Cardiac fibroblast (primary cell): ENCODE measurements around the gene ASB2.
A peak's percentile ranks its signal among the peaks of the same experiment; 100 is the strongest.

Experiments
- DNase-seq, 2 donors: peaks; one replicate each; pipeline versions ENCODE4 v3.0.0 to v3.0.0-alpha.2; 2010; ENCODE audit warnings: low read depth in 2 of 2
- H3K4me3 ChIP-seq, 2 donors: replicated peaks in 1 of 2; 1 replicate in 1 of 2; 2 replicates in 1 of 2; pipeline ENCODE4 v1.5.1; 2011; ENCODE audit warnings: low read depth in 2 of 2, low read length in 2 of 2, mild to moderate bottlenecking in 2 of 2, moderate library complexity in 1 of 2
- TF ChIP-seq, protein P1 (sequence below): IDR thresholded peaks from one replicate; pipeline ENCODE4 v1.5.1; 2011; ENCODE audit warnings: low read depth, mild to moderate bottlenecking, low read length, inconsistent platforms

ASB2 gene

DNA sequence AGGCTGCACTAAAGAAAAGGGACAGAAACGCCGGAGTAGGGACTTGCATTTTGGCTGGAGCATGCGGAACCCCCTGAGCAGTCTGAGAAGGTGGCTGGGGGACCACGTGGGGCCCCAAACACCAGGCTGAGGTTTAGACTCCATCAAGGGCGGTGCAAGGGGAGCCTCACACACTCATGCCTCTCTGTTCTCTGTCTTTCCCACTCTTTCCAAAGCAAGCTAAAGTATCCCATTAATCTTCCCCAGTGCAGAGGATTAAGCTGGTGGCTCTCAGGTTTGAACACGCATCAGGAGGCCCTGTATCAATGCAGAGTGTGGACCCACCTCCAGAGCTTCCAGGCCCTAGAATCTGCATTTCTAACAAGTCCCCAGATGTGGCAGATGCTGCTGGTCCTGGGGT, 34.3 kb upstream of the ASB2 start:
- TF ChIP-seq, protein P1, sequence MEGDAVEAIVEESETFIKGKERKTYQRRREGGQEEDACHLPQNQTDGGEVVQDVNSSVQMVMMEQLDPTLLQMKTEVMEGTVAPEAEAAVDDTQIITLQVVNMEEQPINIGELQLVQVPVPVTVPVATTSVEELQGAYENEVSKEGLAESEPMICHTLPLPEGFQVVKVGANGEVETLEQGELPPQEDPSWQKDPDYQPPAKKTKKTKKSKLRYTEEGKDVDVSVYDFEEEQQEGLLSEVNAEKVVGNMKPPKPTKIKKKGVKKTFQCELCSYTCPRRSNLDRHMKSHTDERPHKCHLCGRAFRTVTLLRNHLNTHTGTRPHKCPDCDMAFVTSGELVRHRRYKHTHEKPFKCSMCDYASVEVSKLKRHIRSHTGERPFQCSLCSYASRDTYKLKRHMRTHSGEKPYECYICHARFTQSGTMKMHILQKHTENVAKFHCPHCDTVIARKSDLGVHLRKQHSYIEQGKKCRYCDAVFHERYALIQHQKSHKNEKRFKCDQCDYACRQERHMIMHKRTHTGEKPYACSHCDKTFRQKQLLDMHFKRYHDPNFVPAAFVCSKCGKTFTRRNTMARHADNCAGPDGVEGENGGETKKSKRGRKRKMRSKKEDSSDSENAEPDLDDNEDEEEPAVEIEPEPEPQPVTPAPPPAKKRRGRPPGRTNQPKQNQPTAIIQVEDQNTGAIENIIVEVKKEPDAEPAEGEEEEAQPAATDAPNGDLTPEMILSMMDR = no peak
- no peak for DNase-seq
- no peak overlapping the region for H3K4me3 ChIP-seq

DNA sequence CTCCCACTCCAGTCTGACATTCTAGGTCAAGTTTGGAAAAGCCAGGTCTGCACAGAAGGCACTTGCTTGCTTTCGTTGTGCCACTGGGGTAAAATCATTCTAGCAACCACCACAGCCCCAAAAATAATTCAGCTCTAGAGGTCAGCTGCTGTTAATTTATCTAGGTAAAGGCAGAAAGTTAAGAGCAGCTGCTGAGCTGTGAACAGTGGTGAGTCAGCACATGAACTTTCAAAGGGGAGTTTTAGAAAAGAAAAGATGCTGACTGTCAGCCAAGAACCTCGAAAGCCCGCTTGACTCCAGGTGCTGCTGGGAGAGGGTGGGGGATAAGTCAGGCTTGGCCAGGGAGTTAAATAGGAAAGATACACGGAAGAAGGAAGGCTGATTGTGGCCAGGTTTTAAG, 33.4 kb upstream of the ASB2 start:
- TF ChIP-seq, protein P1 = no peak
- peak; percentile 33 to 56 for DNase-seq
- no peak overlapping the region for H3K4me3 ChIP-seq

DNA sequence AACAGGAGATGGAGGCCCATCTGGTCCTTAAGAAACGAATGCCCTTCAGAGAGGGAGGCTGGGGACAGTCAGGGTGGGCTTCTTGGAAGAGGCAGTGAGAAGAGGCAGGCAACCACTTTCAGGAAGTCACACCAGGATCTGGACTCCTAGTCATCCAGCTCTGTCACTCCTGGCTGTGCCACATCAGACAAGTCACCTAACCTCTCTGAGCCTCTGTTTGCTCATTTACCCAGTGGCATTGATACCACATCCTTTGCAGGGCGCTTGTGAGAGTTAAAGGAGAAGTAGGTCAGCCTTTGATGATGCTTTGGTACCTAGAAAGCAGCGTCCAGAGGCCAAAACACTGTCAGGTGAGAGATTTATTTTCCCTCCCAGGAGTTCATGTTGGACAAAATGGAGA, 31.9 kb upstream of the ASB2 start:
- H3K4me3 ChIP-seq = no peak overlapping the region
- TF ChIP-seq, protein P1 = no peak

DNA sequence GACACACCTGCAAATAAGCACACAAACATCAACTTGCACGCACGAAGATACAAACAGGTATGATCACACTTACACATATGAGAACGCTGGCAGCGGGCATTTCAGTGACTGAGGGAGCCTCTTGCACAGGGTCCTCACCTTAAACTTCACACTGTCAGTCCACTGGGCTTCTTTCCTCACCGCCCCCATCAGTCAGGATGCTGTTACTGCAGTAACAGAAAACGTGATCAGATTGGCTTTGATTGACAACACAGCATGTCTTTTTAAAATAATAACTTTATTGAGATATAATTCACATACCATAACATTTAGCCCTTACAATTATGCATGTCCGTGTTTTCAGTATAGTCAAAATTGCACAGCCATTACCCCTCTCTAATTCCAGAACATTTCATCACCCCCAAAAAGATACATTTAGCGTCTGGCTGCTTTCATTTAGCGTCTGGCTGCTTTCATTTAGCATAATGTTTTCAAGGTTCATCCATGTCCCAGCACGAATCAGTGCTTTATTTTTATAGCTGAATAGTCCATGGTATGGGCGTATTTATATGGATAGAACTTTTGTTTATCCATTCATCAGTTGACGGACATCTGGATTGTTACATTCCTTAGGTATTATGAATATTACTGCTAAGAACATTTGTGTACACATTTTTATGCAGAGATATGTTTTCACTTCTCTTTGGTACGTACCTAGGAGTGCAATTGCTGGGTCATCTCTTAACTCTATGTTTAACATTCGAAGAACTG, 29.1 kb upstream of the ASB2 start:
- TF ChIP-seq, protein P1 = peak; percentile 39
- DNase-seq = no peak
- H3K4me3 ChIP-seq = no peak overlapping the region

More for the DNA sequence above, 31.9 kb upstream of the ASB2 start:
- DNase-seq = no peak

DNA sequence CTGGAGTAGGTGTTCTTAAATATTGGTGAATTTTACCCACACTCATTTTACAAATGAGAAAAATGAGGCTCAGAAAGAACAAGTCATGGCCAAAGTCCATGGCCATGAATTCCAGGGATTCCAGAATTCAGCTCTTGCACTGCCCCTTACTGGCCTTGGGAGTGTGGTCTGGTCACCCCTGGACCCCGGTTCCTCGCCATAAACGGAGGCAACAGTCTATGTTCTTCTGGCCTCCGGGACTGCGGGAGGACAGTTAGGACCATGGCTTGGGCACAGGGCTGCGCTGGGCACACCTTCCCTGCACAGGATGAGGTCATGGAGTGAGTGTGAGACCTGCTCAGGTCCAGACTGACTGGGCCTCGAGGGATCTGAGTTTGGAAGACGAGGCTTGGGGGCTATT, 27.6 kb upstream of the ASB2 start:
- DNase-seq = no peak
- TF ChIP-seq, protein P1 = no peak

DNA sequence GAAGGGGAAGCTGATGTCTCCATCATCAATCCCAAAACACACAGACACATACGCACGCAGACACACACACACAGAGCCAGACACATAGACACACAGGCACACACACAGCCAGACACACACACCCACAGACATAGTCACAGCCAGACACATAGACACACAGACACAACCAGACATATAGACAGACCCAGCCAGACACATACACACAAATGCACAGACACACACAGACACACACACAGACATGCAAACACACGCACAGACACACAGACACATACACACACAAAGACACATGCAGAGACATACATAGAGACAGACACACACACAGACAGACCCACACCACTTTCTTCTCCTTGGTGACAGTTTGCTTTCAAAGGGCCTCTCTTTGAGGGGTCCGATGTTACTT, 27.0 kb upstream of the ASB2 start:
- TF ChIP-seq, protein P1 = no peak
- DNase-seq = no peak
- no peak overlapping the region for H3K4me3 ChIP-seq

More for the DNA sequence above, 27.6 kb upstream of the ASB2 start:
- H3K4me3 ChIP-seq = no peak overlapping the region
